ENCODE measurements around the gene SLC2A5.

The SLC2A5 gene

GRCh38 chr1:9062021-9062471 is 7.4 kb downstream of the SLC2A5 start:
- DNase-seq (ENCODE audit: low read depth in 2 of 2) = no peak

- no peak for DNase-seq (ENCODE audit: low read depth in 2 of 2)
Observed at GRCh38 chr1:9061252-9061960, 8.0 kb downstream of the SLC2A5 start.

GRCh38 chr1:9059891-9060744 is 9.3 kb downstream of the SLC2A5 start:
- no peak for DNase-seq (ENCODE audit: low read depth in 2 of 2)

DNA sequence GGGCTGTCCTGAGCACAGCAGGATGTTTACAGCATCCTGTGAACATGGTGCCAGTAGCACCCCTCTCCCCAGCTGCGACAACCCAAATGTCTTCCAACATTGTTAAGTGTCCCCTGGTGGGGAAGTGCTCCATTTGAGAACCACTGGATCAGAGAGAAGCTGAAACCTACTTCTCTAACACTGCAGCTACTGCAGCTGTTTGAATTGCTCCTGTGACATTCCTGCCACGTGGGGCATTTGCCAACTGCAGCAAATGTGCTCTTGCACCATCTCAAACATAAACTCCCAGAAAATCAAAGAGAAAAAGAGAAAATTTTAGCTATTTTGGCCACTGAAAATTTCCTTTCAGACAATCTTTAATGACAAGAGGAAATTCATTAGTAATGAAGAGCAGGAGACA is 11.0 kb downstream of the SLC2A5 start:
- DNase-seq (ENCODE audit: low read depth in 2 of 2) = no peak

GRCh38 chr1:9057851-9058250 is 11.6 kb downstream of the SLC2A5 start:
- DNase-seq (ENCODE audit: low read depth in 2 of 2) = no peak

DNA sequence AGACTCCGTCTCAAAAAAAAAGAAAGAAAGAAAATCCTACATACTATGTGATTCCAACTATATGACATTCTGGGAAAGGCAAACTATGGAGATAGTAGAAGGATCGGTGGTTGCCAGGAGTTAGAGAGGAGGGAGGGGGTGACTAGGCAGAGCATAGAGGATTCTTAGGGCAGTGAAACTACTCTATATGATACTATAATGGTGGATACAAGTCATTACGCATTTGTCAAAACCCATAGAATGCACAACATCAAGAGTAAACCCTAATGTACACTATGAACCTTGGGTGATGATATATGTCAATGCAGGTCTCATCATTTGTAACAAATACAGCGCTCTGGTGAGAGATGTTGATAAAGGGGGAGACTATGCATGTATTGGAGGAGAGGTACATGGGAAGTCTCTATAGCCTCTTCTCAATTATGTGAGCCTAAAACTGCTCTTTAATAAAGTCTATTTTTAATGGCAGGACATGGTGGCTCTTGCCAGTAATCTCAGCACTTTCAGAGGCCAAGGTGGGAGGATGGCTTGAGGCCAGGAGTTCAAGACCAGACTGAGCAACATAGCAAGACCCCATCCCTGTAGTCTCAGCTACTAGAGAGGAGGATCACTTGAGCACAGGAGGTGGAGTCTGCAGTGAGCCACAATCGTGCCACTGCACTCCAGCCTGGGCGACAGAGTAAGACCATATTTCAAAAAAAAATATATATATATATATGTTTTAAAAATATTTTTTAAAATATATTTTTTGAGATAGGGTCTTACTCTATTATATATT is 17.0 kb downstream of the SLC2A5 start:
- DNase-seq (ENCODE audit: low read depth in 2 of 2) = no peak

DNA sequence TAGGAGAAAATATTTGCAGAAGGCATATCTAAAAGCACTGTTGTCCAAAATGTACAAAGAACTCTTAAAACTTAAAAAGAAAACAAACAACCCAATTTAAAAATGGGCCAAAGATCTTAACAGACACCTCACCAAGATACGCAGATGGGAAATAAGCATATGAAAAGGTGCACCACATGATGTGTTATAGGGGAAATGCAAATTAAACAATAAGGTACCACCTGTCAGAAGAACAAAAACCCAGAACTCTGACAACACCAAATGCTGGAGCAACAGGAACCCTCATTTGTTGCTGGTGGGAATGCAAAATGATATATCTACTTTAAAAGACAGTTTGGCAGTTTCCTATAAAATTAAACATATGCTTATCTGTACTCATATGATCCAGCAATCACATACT is 18.1 kb downstream of the SLC2A5 start:
- no peak for DNase-seq (ENCODE audit: low read depth in 2 of 2)

DNA sequence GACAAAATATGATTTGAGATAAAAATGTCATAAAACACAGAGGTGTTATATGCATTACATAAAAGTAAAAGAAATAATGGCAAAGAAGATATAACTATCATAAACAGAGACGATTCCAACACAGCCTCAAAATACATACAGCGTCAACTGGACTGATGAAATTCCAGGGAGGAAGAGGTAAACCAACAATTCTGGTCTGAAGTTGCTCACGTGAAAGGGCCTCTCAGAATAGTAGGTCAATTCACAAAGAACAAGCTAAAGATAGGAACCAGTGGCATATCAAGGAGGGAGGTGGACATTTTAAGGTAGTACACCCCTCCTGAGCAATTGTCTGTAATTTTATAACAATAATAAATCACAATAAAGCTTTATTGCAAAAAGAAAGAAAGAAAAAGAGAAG is 18.6 kb downstream of the SLC2A5 start:
- no peak for DNase-seq (ENCODE audit: low read depth in 2 of 2)

- no peak for DNase-seq (ENCODE audit: low read depth in 2 of 2)
Observed at GRCh38 chr1:9048551-9048950, 20.9 kb downstream of the SLC2A5 start.

- DNase-seq (ENCODE audit: low read depth in 2 of 2) = no peak
Observed at GRCh38 chr1:9047019-9047418, 22.4 kb downstream of the SLC2A5 start.

DNA sequence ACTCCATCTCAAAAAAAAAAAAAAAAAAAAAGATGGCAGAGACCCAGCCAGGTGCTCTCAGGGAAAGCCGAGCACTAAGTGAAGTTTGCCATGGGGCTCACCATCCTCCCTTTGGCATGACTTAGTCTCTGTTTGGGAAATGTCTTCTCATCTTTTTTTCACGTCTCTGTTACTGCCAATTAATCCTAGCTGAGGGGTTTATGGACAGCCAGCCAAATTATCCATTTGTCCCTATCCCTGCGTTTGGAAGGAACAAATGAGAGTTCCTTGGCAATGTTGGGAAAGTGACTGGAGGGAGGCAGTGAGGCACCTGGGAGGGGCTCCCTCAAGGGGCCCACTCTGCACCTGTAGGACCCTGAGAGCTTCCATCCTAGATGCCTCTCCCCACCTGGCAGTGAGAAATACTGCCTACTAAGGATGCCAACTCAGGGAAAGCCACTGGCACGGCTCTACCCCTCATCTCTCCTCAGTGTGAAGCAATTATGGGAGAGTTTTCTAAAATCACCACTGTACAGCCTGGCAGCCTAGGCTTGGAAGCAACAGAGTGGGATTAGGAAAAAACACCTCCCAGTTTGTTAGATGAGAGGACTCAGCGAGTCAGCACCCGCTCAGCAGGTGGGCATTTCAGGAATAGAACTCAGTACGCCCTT is 23.4 kb downstream of the SLC2A5 start:
- no peak for DNase-seq (ENCODE audit: low read depth in 2 of 2)

- no peak for DNase-seq (ENCODE audit: low read depth in 2 of 2)
Observed at GRCh38 chr1:9044236-9044635, 25.2 kb downstream of the SLC2A5 start.

GRCh38 chr1:9042272-9042671 is 27.2 kb downstream of the SLC2A5 start:
- DNase-seq (ENCODE audit: low read depth in 2 of 2) = no peak

DNA sequence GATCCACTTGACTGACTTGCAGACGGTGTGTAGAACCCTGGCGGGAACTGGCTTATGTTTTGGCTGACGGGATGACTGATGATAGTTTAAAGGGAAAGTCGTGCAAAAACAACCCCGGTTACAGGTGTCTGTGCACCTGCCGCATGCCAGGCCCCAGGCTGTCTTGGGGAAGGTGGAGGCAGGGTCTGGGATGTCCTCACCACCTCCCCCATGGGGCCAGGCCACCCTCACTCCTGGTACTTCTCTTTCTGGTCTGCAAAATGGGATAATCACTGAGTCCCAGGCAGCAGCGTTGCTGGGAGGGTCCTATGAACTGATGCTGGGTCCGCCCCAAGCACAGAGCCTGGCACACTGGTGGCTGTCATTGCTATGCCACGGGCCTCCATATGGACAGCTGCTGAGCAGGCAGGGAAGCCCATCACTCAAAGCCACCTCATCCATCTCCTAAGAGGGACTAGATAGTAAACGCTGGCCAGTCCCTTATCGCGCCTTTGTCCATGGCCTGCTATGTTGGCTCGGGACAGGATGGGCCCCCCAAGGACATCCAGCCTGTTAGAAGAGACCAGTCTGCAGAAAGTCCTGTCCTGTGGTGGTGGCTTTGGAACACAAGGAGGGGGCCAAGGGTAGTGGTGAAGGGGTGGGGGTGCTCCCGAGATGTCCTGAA is 28.2 kb downstream of the SLC2A5 start:
- no peak for DNase-seq (ENCODE audit: low read depth in 2 of 2)

- no peak for DNase-seq (ENCODE audit: low read depth in 2 of 2)
Observed at GRCh38 chr1:9040659-9041030, 28.8 kb downstream of the SLC2A5 start.

DNA sequence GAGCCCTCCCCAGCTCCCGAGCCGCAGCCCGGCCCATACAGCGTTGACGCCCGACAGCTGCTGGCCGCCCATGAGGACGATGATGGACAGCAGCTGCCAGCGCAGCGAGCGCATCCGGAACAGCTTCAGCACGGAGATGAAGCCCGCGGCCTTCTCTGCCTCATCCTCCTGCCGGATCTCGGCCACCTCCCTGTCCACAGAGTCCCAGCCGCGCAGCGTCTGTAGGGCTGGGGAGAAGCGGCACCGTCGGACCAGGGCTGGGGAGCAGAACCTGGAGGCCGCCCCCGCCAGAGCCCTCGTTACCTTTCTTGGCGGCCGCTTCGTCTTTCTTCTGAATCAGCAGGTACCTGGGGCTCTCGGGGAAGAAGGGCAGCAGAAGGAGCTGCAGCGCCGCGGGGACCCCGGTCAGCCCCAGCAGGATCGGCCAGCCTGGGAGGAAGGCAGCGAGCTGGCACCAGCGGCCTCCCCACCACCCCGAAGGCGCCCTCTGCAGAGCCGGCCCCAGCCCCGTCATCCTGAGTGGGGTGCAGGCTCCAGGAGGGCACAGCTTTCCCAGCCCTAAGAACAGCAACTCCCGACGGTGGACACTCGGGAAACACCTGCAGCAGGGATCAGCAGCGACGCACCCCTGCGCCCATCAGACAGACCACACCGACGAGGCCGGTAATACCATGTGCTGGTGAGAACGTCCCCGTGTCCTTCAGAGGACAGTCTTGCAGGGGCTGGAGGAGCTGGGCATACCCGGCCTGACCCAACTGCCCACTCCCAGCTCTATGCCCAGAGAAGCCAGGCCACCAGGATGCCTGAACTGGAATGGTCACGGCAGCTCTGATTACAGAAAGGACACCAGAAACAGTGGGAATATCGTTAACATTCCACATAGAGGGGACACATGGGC is 29.4 kb downstream of the SLC2A5 start:
- DNase-seq (ENCODE audit: low read depth in 2 of 2) = no peak

DNA sequence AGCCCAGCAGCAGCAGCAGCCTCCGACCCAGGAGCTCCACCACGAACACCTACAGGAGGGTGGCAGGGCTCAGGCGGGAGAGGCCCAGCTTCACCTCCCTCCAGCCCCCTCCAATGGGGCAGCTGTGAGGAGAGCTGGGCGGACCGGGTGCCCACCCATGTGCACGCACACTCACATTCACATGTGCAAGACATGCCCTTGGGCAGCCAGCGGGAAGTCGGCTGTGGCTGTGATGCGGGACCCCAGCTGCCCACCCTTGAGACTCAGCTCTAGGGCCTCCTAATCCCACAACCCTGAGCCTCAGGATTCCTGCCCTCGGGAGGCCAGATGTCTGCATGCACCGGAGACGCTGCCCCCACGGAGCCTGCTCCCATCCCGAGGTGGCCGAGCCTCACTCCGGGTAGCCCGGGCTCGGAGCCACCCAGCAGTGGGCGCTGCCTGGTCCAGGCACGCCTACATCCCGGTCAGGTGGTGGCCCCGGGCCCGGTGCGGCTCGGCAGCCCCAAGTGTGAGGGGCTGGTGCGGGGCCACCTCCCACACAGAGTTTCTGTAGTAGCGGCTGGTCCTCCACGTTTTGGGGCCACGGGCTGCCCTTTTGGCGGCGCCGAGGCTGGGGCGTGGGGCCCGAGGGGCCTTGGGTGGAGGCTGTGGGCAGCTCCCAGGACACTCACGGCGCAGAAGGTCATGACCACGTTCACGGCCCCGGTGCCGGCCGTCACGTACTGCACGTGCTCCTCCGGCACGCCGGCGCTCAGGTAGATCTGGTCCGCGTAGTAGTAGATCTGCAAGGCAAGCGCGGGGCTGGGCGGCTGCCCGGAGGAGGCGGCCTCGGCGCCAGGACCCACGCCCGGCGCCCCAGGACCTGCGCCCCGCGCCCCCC is 30.3 kb downstream of the SLC2A5 start:
- no peak for DNase-seq (ENCODE audit: low read depth in 2 of 2)

- no peak for DNase-seq (ENCODE audit: low read depth in 2 of 2)
Observed at GRCh38 chr1:9038338-9038650, 31.1 kb downstream of the SLC2A5 start.
